GM12878 (cell line): ENCODE results near the gene TRAF3IP1. TPM values are rescaled to one million over a fixed set of nuclear protein-coding genes. Genes with fewer than 3 reads are reported as not detected.

ENCODE experiments used
- ATAC-seq: fragments of 200-7000 bp; cut with Tn5 transposase; 3 replicates; pipeline ENCODE4 v1.9.1; 2020; ENCODE audit warnings: mild to moderate bottlenecking, moderate library complexity
- BruUV-seq: library from RNA; stranded (reverse); fragments of 400-500 nt; replicated peaks from 2 replicates; lab custom pipeline; 2021; lab: Mats Ljungman, UMichigan
- CTCF ChIA-PET: fragments of 300-600 bp; sonication (Branson Sonifier 250); formaldehyde crosslinking; extraction: SDS; loops from one replicate; lab custom pipeline; 2021; ENCODE audit warnings: inconsistent platforms; lab: Yijun Ruan, JAX
- POLR2A ChIA-PET: fragments of 350-600 bp; formaldehyde crosslinking; extraction: SDS; loops from one replicate; lab custom pipeline; 2021; ENCODE audit warnings: inconsistent platforms; lab: Charles Lee
- RAD21 ChIA-PET: fragments of 300-600 bp; sonication (Branson Sonifier 250); formaldehyde crosslinking; loops from one replicate; lab custom pipeline; 2023; ENCODE audit warnings: antibody characterized with exemption; ENCODE audit not compliant: unreplicated experiment; lab: Charles Lee
- SMC1A ChIA-PET: fragments of 300-600 bp; sonication (Branson Sonifier 250); formaldehyde crosslinking; loops from one replicate; lab custom pipeline; 2023; ENCODE audit not compliant: unreplicated experiment, uncharacterized antibody; lab: Charles Lee
- DNase-seq: peaks from one replicate; pipeline ENCODE4 v3.0.0-alpha.2; 2011; ENCODE audit warnings: low read depth, low spot score
- FAIRE-seq: peaks from 3 replicates; lab custom pipeline; 2011; peaks lifted over from hg19 to GRCh38; lab: Jason Lieb, UNC
- H2AFZ ChIP-seq: 2 replicates; pipeline ENCODE4 v1.6.0; 2011; ENCODE audit warnings: low read depth, low read length, control low read depth; ENCODE audit not compliant: control insufficient read depth
- H3K27ac ChIP-seq: 2 replicates; pipeline ENCODE4 v1.5.1; 2011; ENCODE audit warnings: control low read depth; ENCODE audit not compliant: control insufficient read depth, insufficient read depth
- H3K27me3 ChIP-seq, 2 experiments: replicated peaks in 1 of 2; 2 replicates each; pipeline versions ENCODE4 v1.6.0 to v1.6.1; 2011; ENCODE audit warnings: low read length in 1 of 2; ENCODE audit not compliant: control insufficient read depth in 2 of 2, insufficient read depth in 2 of 2
- H3K36me3 ChIP-seq, 2 experiments: 2 replicates each; pipeline ENCODE4 v1.5.1; 2011; ENCODE audit warnings: low read length in 1 of 2; ENCODE audit not compliant: control insufficient read depth in 2 of 2, insufficient read depth in 2 of 2
- H3K4me1 ChIP-seq: 2 replicates; pipeline ENCODE4 v1.6.1; 2011; ENCODE audit warnings: mild to moderate bottlenecking, low read length, moderate library complexity, mixed read lengths; ENCODE audit not compliant: control insufficient read depth, insufficient read depth
- H3K4me2 ChIP-seq: 2 replicates; pipeline ENCODE4 v1.6.0; 2011; ENCODE audit warnings: control low read depth; ENCODE audit not compliant: control insufficient read depth, insufficient read depth
- H3K4me3 ChIP-seq: fragments of 200-600 bp; sonication (generic); 2 replicates; pipeline ENCODE4 v1.5.1; 2016
- H3K79me2 ChIP-seq: 2 replicates; pipeline ENCODE4 v1.6.0; 2011; ENCODE audit warnings: low read length; ENCODE audit not compliant: control insufficient read depth, insufficient read depth
- H3K9ac ChIP-seq: 2 replicates; pipeline ENCODE4 v1.8.0; 2011; ENCODE audit warnings: low read length, control low read depth, mixed read lengths; ENCODE audit not compliant: control insufficient read depth, insufficient read depth
- H3K9me3 ChIP-seq: replicated peaks from 3 replicates; pipeline ENCODE4 v1.5.1; 2011; ENCODE audit warnings: mild to moderate bottlenecking, low read length; ENCODE audit not compliant: control insufficient read depth, insufficient read depth
- H4K20me1 ChIP-seq: 2 replicates; pipeline ENCODE4 v1.6.0; 2011; ENCODE audit not compliant: control insufficient read depth, insufficient read depth
- CBFB ChIP-seq: IDR thresholded peaks from 2 replicates; pipeline ENCODE4 v1.6.1; 2016; ENCODE audit warnings: antibody characterized with exemption, low read depth
- DPF2 ChIP-seq: fragments of 450-650 bp; IDR thresholded peaks from 2 replicates; pipeline ENCODE4 v1.6.1; 2017; ENCODE audit warnings: mild to moderate bottlenecking
- E2F4 ChIP-seq: IDR thresholded peaks from 2 replicates; pipeline ENCODE4 v1.6.1; 2012; ENCODE audit warnings: low read depth, low read length, improper control_type of control experiment
- GABPA ChIP-seq: IDR thresholded peaks from 2 replicates; pipeline ENCODE4 v1.6.1; 2014; ENCODE audit warnings: antibody characterized with exemption, low read depth, mild to moderate bottlenecking, inconsistent platforms
- IKZF1 ChIP-seq: fragments of 450-650 bp; conservative IDR thresholded peaks from 2 replicates; pipeline ENCODE4 v1.6.1; 2017; ENCODE audit warnings: antibody characterized with exemption, mild to moderate bottlenecking
- IKZF2 ChIP-seq, 2 experiments: fragments of 450-650 bp; IDR thresholded peaks; 2 replicates each; pipeline ENCODE4 v1.6.1; 2017; ENCODE audit warnings: mild to moderate bottlenecking in 2 of 2, moderate library complexity in 2 of 2
- MTA2 ChIP-seq: fragments of 450-650 bp; IDR thresholded peaks from 2 replicates; pipeline ENCODE4 v1.6.1; 2016; ENCODE audit warnings: low read depth, mild to moderate bottlenecking, moderate library complexity
- NFYB ChIP-seq: IDR thresholded peaks from 2 replicates; pipeline ENCODE4 v1.6.1; 2011; ENCODE audit warnings: low read depth, mild to moderate bottlenecking, low read length, improper control_type of control experiment, moderate library complexity; ENCODE audit not compliant: insufficient read depth
- NR2C1 ChIP-seq: fragments of 450-650 bp; IDR thresholded peaks from 2 replicates; pipeline ENCODE4 v1.6.1; 2017; ENCODE audit warnings: antibody characterized with exemption, mild to moderate bottlenecking, moderate library complexity
- RAD21 ChIP-seq: IDR thresholded peaks from 2 replicates; pipeline ENCODE4 v1.6.1; 2011; ENCODE audit warnings: mild to moderate bottlenecking, low read depth, low read length, moderate library complexity; ENCODE audit not compliant: insufficient read depth
- RFX5 ChIP-seq: IDR thresholded peaks from 2 replicates; pipeline ENCODE4 v1.6.1; 2011; ENCODE audit warnings: low read depth, low read length, improper control_type of control experiment
- SRF ChIP-seq, 2 experiments: IDR thresholded peaks; 2 replicates each; pipeline ENCODE4 v1.6.1; 2011; ENCODE audit warnings: low read depth in 2 of 2, low read length in 2 of 2, mild to moderate bottlenecking in 1 of 2, moderate library complexity in 1 of 2
- SUZ12 ChIP-seq: fragments of 200-600 bp; sonication (generic); IDR thresholded peaks from one replicate; pipeline ENCODE4 v1.6.1; 2018; ENCODE audit warnings: antibody characterized with exemption, mild to moderate bottlenecking; ENCODE audit not compliant: unreplicated experiment
- WGBS: methylation state at CpG from one replicate; pipeline ENCODE4 v1.1.6; 2016; ENCODE audit warnings: low lambda C conversion rate; ENCODE audit not compliant: insufficient replicate concordance, insufficient coverage; ENCODE audit errors: missing lambda C conversion rate; 5-methylcytosine and 5-hydroxymethylcytosine counted together
- in situ Hi-C: fragments of 300-500 bp; cut with MboI; formaldehyde crosslinking; loops from 9 replicates; pipeline ENCODE4 v1.14.3; 2018; ENCODE audit warnings: mixed read lengths
- intact Hi-C: fragments of 100-400 bp; cut with micrococcal nuclease; formaldehyde crosslinking; loops from one replicate; pipeline ENCODE4 v1.14.2; 2022; ENCODE audit not compliant: unreplicated experiment
- polyA plus RNA-seq, 11 experiments: library from polyadenylated mRNA; depleted of rRNA in 4 of 11; unstranded in 6 of 11; stranded (reverse) in 5 of 11; fragments of >200 nt; fragmentation: Nextera tagmentation in 4 of 11; fragmentation: Illumina TruSeq in 1 of 11; extraction: Ambion mirVana in 4 of 11; extraction: Trizol in 1 of 11; gene quantifications; 1 replicate in 1 of 11; 2 replicates in 10 of 11; pipeline versions ENCODE4 v1.2.1 to v1.2.3, GENCODE V29; 2011 to 2016; ENCODE audit warnings: inconsistent platforms in 2 of 11, missing spikeins in 2 of 11, low read depth in 1 of 11
- total RNA-seq, 4 experiments: library from RNA; depleted of rRNA in 3 of 4; stranded (reverse); fragments of >200 nt in 3 of 4; fragmentation: Illumina TruSeq in 1 of 4; extraction: Trizol in 1 of 4; gene quantifications; 2 replicates each; pipeline versions ENCODE4 v1.2.1 to v1.2.3, GENCODE V29; 2013 to 2021
- TF ChIP-seq, protein P1 (sequence below): IDR thresholded peaks from 2 replicates; pipeline ENCODE4 v1.6.1; 2011; ENCODE audit warnings: borderline replicate concordance, low read depth, mild to moderate bottlenecking, moderate library complexity, mixed read lengths, low read length; ENCODE audit not compliant: insufficient read depth; ENCODE audit errors: extremely low read length

Gene TRAF3IP1
- total and polyA plus RNA-seq, 10 of the 15 experiments (the other 5 are each of a cell fraction or from before 2014, with no cell fraction given) = 1.6 to 7.5 (median 3.6) TPM

- ChIA-PET POLR2A (no interaction called here), RAD21 (no interaction called here), SMC1A (no interaction called here), CTCF (no interaction called here)
- no peak overlapping the region for H3K9ac ChIP-seq
- no peaks in the 10 kb centered on the region; the same call in 2 of the 3 replicates for H3K9me3 ChIP-seq
- BruUV-seq = no TSS peak
- peaks cover under 1% of the 10 kb centered on the region; the same call in 1 of the 2 replicates for H4K20me1 ChIP-seq
- in situ Hi-C loops = no loop called here
- H3K4me3 ChIP-seq = no peak overlapping the region
- H3K36me3 ChIP-seq = peaks cover 11 to 24% of the 10 kb centered on the region in 2 experiments
- intact Hi-C loops = no loop called here
- no peak overlapping the region for H3K4me2 ChIP-seq
- FAIRE-seq (no peak), ATAC-seq (no peak), DNase-seq (no peak)
- peaks cover 20% of the 10 kb centered on the region for H3K79me2 ChIP-seq
- H3K4me1 ChIP-seq = no peaks in the 10 kb centered on the region
- TF ChIP-seq MTA2 (no peak), NFYB (no peak), RFX5 (no peak), E2F4 (no peak), DPF2 (no peak), IKZF2 (IDR thresholded peaks at IDR 0.05) (no peak), IKZF1 (no peak), NR2C1 (no peak), RAD21 (no peak), CBFB (no peak), SUZ12 (no peak), GABPA (no peak), SRF (IDR thresholded peaks at IDR 0.05; ENCODE audit: low read depth in 2 of 2, low read length in 2 of 2) (no peak)
- TF ChIP-seq, protein P1, sequence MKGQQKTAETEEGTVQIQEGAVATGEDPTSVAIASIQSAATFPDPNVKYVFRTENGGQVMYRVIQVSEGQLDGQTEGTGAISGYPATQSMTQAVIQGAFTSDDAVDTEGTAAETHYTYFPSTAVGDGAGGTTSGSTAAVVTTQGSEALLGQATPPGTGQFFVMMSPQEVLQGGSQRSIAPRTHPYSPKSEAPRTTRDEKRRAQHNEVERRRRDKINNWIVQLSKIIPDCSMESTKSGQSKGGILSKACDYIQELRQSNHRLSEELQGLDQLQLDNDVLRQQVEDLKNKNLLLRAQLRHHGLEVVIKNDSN = no peak
- no peak overlapping the region for H3K27ac ChIP-seq
- H2AFZ ChIP-seq = no peak overlapping the region
- 96% methylated on average over 22 of the region's 24 CpGs for WGBS
- H3K27me3 ChIP-seq = no peaks in the 10 kb centered on the region
Observed at GRCh38 chr2:238434846-238435751, 114.8 kb downstream of the TRAF3IP1 start.
